CD14-positive monocyte (primary cell): ENCODE data around the gene NAPSA. TPM values are rescaled to one million over a fixed set of nuclear protein-coding genes. Genes with fewer than 3 reads are reported as not detected.

Experiments used
- DNase-seq, 3 donors: peaks; one replicate each; pipeline ENCODE4 v3.0.0-alpha.2; 2011 to 2022
- H2AFZ ChIP-seq: 2 replicates; pipeline ENCODE4 v1.6.0; 2012; ENCODE audit warnings: mild to moderate bottlenecking, low read depth, low read length, inconsistent platforms; ENCODE audit not compliant: insufficient read depth, poor library complexity, severe bottlenecking
- H3K27ac ChIP-seq, 2 donors: 1 replicate in 1 of 2; 2 replicates in 1 of 2; pipeline ENCODE4 v1.5.1; 2012 to 2013; ENCODE audit warnings: low read length in 2 of 2, control low read depth in 1 of 2, inconsistent platforms in 1 of 2, low read depth in 1 of 2, mild to moderate bottlenecking in 1 of 2
- H3K27me3 ChIP-seq, 2 donors: one replicate each; pipeline versions ENCODE4 v1.6.0 to v1.6.1; 2011 to 2013; ENCODE audit warnings: low read length in 2 of 2; ENCODE audit not compliant: control insufficient read depth in 2 of 2, insufficient read depth in 2 of 2
- H3K36me3 ChIP-seq, 2 donors: replicated peaks in 1 of 2; 1 replicate in 1 of 2; 2 replicates in 1 of 2; pipeline versions ENCODE4 v1.5.1 to v1.6.1; 2012 to 2013; ENCODE audit warnings: low read length in 2 of 2, control low read depth in 1 of 2, inconsistent platforms in 1 of 2, mild to moderate bottlenecking in 1 of 2; ENCODE audit not compliant: insufficient read depth in 2 of 2, control insufficient read depth in 1 of 2
- H3K4me1 ChIP-seq, 2 donors: 1 replicate in 1 of 2; 2 replicates in 1 of 2; pipeline versions ENCODE4 v1.5.1 to v1.6.1; 2012 to 2013; ENCODE audit warnings: low read length in 2 of 2, control low read depth in 1 of 2, inconsistent platforms in 1 of 2, mild to moderate bottlenecking in 1 of 2, moderate library complexity in 1 of 2; ENCODE audit not compliant: insufficient read depth in 2 of 2, control insufficient read depth in 1 of 2
- H3K4me2 ChIP-seq: replicated peaks from 2 replicates; pipeline ENCODE3; 2012; ENCODE audit warnings: low read length, moderate library complexity, mild to moderate bottlenecking; ENCODE audit not compliant: poor library complexity, severe bottlenecking; ENCODE audit errors: extremely low read depth
- H3K4me3 ChIP-seq, 3 experiments: fragments of 200-600 bp in 1 of 3; sonication (generic) in 1 of 3; replicated peaks in 1 of 3; 1 replicate in 2 of 3; 2 replicates in 1 of 3; pipeline ENCODE4 v1.5.1; 2011 to 2013; ENCODE audit warnings: low read length in 3 of 3, mild to moderate bottlenecking in 3 of 3, control low read depth in 2 of 3, low read depth in 2 of 3, inconsistent platforms in 1 of 3, moderate library complexity in 1 of 3
- H3K79me2 ChIP-seq: 2 replicates; pipeline ENCODE4 v1.6.0; 2012; ENCODE audit warnings: mild to moderate bottlenecking, control low read depth, inconsistent platforms, low read length, moderate library complexity; ENCODE audit not compliant: insufficient read depth
- H3K9ac ChIP-seq: 2 replicates; pipeline ENCODE4 v1.6.0; 2017; ENCODE audit warnings: low read length, mild to moderate bottlenecking; ENCODE audit not compliant: insufficient read depth, poor library complexity, severe bottlenecking
- H3K9me3 ChIP-seq, 2 donors: replicated peaks in 1 of 2; 1 replicate in 1 of 2; 2 replicates in 1 of 2; pipeline versions ENCODE4 v1.5.1 to v1.6.1; 2012 to 2013; ENCODE audit warnings: low read length in 2 of 2, control low read depth in 1 of 2; ENCODE audit not compliant: control insufficient read depth in 1 of 2, insufficient read depth in 1 of 2
- H4K20me1 ChIP-seq: 2 replicates; pipeline ENCODE4 v1.6.0; 2012; ENCODE audit warnings: mild to moderate bottlenecking, low read length, control low read depth, moderate library complexity; ENCODE audit not compliant: insufficient read depth
- H3K27ac Mint-ChIP-seq, 7 donors: one replicate each; pipeline ENCODE4 v1.8.0; 2020; ENCODE audit warnings: mild to moderate bottlenecking in 7 of 7, mixed read lengths in 7 of 7, moderate library complexity in 6 of 7, inconsistent platforms in 2 of 7
- H3K27me3 Mint-ChIP-seq, 3 donors: one replicate each; pipeline ENCODE4 v1.8.0; 2021 to 2022; ENCODE audit warnings: low read depth in 3 of 3, mild to moderate bottlenecking in 3 of 3, mixed read lengths in 3 of 3, moderate library complexity in 3 of 3, inconsistent platforms in 1 of 3
- H3K36me3 Mint-ChIP-seq, 2 donors: one replicate each; pipeline ENCODE4 v1.8.0; 2020; ENCODE audit warnings: mixed read lengths in 2 of 2, inconsistent platforms in 1 of 2, mild to moderate bottlenecking in 1 of 2
- H3K4me1 Mint-ChIP-seq: one replicate; pipeline ENCODE4 v1.8.0; 2020; ENCODE audit warnings: mild to moderate bottlenecking, mixed read lengths
- H3K4me3 Mint-ChIP-seq, 2 donors: one replicate each; pipeline ENCODE4 v1.8.0; 2020; ENCODE audit warnings: mild to moderate bottlenecking in 2 of 2, mixed read lengths in 2 of 2, moderate library complexity in 1 of 2
- H3K9me3 Mint-ChIP-seq, 7 donors: one replicate each; pipeline ENCODE4 v1.8.0; 2020 to 2022; ENCODE audit warnings: mixed read lengths in 7 of 7, mild to moderate bottlenecking in 6 of 7, moderate library complexity in 6 of 7, inconsistent platforms in 2 of 7
- WGBS: methylation state at CpG from one replicate; pipeline ENCODE4 v1.1.5; 2013; ENCODE audit warnings: missing lambda C conversion rate; ENCODE audit not compliant: insufficient coverage; 5-methylcytosine and 5-hydroxymethylcytosine counted together
- intact Hi-C, 2 donors: fragments of 100-400 bp; cut with micrococcal nuclease; formaldehyde crosslinking; loops; one replicate each; pipeline versions ENCODE4 v1.15.0 to v1.15.1; 2023
- polyA plus RNA-seq, 3 donors: library from polyadenylated mRNA; depleted of rRNA in 1 of 3; unstranded in 2 of 3; stranded (reverse) in 1 of 3; fragments of 300-500 nt in 2 of 3; fragments of >200 nt in 1 of 3; fragmentation: Illumina TruSeq in 2 of 3; gene quantifications; 1 replicate in 2 of 3; 2 replicates in 1 of 3; pipeline ENCODE4 v1.2.3, GENCODE V29; 2012 to 2021
- TF ChIP-seq, protein P1 (sequence below): fragments of 200-600 bp; IDR thresholded peaks from one replicate; pipeline ENCODE4 v1.8.0; 2022; ENCODE audit warnings: antibody characterized with exemption, mild to moderate bottlenecking

NAPSA gene
- polyA plus RNA-seq, 3 donors: 0.27 to 1.3 (median 0.52) TPM

DNA sequence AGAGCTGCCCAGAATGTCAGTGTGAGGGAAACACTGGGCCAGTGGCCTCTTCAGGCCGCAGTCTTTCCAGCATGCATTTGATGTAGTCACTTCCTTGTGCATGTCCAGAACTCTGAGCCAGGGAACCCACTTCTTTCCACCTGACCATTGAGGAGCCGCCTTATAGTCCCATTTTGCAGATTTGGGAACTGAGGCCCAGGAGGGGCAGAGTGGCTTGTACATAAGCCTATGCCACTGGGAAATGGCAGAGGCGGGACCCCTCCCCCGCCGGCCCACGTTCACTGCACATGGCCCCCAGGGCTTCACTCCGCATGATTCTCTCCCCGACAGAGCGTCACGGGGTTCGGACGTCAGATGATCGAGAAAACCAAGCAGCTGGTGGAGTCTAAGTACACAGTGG is 47.7 kb upstream of the NAPSA start:
- H3K27me3 ChIP-seq: no peaks in the 10 kb centered on the region
- Mint-ChIP-seq H3K36me3 (peaks cover 19 to 33% of the 10 kb centered on the region in 2 donors), H3K27me3 (peaks cover 0 to 3% (median 0%) of the 10 kb centered on the region in 3 donors), H3K9me3 (peaks cover 0 to 6% (median 0%) of the 10 kb centered on the region in 7 donors), H3K4me1 (peaks cover 16% of the 10 kb centered on the region), H3K4me3 (no peak overlapping the region), H3K27ac (peak overlapping the region in 3 of 7 donors; percentile 16 to 65 (median 42))
- no peak for DNase-seq
- peaks cover 19 to 25% of the 10 kb centered on the region in 2 donors for H3K36me3 ChIP-seq
- H3K4me3 ChIP-seq: no peak overlapping the region
- peaks cover 27 to 34% of the 10 kb centered on the region in 2 donors for H3K4me1 ChIP-seq
- no peaks in the 10 kb centered on the region for H3K79me2 ChIP-seq
- H2AFZ ChIP-seq: no peak overlapping the region
- H3K9ac ChIP-seq: no peak overlapping the region
- H4K20me1 ChIP-seq: no peaks in the 10 kb centered on the region
- TF ChIP-seq, protein P1, sequence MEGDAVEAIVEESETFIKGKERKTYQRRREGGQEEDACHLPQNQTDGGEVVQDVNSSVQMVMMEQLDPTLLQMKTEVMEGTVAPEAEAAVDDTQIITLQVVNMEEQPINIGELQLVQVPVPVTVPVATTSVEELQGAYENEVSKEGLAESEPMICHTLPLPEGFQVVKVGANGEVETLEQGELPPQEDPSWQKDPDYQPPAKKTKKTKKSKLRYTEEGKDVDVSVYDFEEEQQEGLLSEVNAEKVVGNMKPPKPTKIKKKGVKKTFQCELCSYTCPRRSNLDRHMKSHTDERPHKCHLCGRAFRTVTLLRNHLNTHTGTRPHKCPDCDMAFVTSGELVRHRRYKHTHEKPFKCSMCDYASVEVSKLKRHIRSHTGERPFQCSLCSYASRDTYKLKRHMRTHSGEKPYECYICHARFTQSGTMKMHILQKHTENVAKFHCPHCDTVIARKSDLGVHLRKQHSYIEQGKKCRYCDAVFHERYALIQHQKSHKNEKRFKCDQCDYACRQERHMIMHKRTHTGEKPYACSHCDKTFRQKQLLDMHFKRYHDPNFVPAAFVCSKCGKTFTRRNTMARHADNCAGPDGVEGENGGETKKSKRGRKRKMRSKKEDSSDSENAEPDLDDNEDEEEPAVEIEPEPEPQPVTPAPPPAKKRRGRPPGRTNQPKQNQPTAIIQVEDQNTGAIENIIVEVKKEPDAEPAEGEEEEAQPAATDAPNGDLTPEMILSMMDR: no peak
- no peak overlapping the region for H3K4me2 ChIP-seq
- peaks cover 0 to 4% of the 10 kb centered on the region in 2 donors for H3K9me3 ChIP-seq
- 96% methylated on average over 13 of the region's 13 CpGs for WGBS
- intact Hi-C loops: loop anchor here in 1 of 2 donors (5.0 kb wide), 1 partner anchor 46 kb away; the partner anchor contains the start of gene NAPSA
- no peak overlapping the region for H3K27ac ChIP-seq

DNA sequence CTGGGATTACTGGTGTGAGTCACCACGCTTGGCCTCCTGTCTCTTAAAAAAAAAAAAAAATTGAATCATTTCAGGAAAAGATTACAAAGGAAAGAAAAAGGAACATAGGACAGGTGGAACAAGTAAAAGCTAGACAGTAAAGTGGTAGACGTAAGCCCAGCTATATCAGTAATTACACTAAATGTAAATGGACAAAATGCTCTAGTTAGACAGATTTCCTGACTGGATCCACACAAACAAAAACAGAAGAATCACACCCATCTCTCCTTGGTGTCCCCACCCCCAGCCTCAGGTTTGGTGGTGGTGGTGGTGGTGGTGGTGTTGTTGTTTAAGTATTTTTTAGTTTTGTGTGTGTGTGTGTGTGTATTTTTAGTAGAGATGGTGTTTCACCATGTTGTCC is 47.0 kb upstream of the NAPSA start:
- Histone ChIP-seq H3K9ac (no peak overlapping the region), H3K79me2 (no peaks in the 10 kb centered on the region), H3K9me3 (peaks cover 0 to 4% of the 10 kb centered on the region in 2 donors), H3K27me3 (no peaks in the 10 kb centered on the region), H3K4me3 (no peak overlapping the region), H2AFZ (no peak overlapping the region), H3K4me2 (no peak overlapping the region), H4K20me1 (no peaks in the 10 kb centered on the region), H3K36me3 (peaks cover 19 to 25% of the 10 kb centered on the region in 2 donors), H3K27ac (no peak overlapping the region), H3K4me1 (peaks cover 25 to 30% of the 10 kb centered on the region in 2 donors)
- H3K27ac Mint-ChIP-seq: peak overlapping the region in 3 of 7 donors; percentile 36 to 75 (median 65)
- intact Hi-C loops: loop anchor here in 1 of 2 donors (5.0 kb wide), 1 partner anchor 45 kb away; the partner anchor contains the start of gene NAPSA
- TF ChIP-seq, protein P1: no peak
- DNase-seq: no peak
- peaks cover 0 to 3% (median 0%) of the 10 kb centered on the region in 3 donors for H3K27me3 Mint-ChIP-seq
- no peak overlapping the region for H3K4me3 Mint-ChIP-seq
- H3K36me3 Mint-ChIP-seq: peaks cover 19 to 33% of the 10 kb centered on the region in 2 donors
- peaks cover 16% of the 10 kb centered on the region for H3K4me1 Mint-ChIP-seq
- peaks cover 0 to 6% (median 0%) of the 10 kb centered on the region in 7 donors for H3K9me3 Mint-ChIP-seq
- no CpG with 5 or more reads among the region's 2 CpGs for WGBS
